PC-9 (cell line): ENCODE measurements around the gene RANBP10. TPM values are rescaled to one million over a fixed set of nuclear protein-coding genes. Genes with fewer than 3 reads are reported as not detected.

Source experiments
- BruUV-seq: library from RNA; stranded (reverse); fragments of 400-500 nt; replicated peaks from 2 replicates; lab custom pipeline; 2021; lab: Mats Ljungman, UMichigan
- CTCF ChIA-PET: fragments of 300-600 bp; sonication (Branson Sonifier 250); formaldehyde crosslinking; loops from one replicate; lab custom pipeline; 2022; ENCODE audit warnings: antibody characterized with exemption; lab: Charles Lee
- POLR2A ChIA-PET: fragments of 300-600 bp; sonication (Branson Sonifier 250); formaldehyde crosslinking; loops from one replicate; lab custom pipeline; 2022; ENCODE audit warnings: antibody characterized with exemption; ENCODE audit not compliant: unreplicated experiment; lab: Charles Lee
- DNase-seq, 2 experiments: peaks; one replicate each; pipeline versions ENCODE4 v3.0.0 to v3.0.0-alpha.2; 2015 to 2022; ENCODE audit warnings: mixed read lengths in 1 of 2
- H2AFZ ChIP-seq: fragments of 200-600 bp; sonication (generic); 2 replicates; pipeline ENCODE4 v1.8.1; 2017; ENCODE audit warnings: antibody characterized with exemption
- H3F3A ChIP-seq: fragments of 200-600 bp; sonication (generic); 2 replicates; pipeline ENCODE4 v1.8.1; 2017; ENCODE audit warnings: antibody characterized with exemption, mild to moderate bottlenecking, low read depth; ENCODE audit not compliant: insufficient read depth
- H3K27ac ChIP-seq: fragments of 200-600 bp; sonication (generic); 2 replicates; pipeline ENCODE4 v1.6.1; 2016; ENCODE audit warnings: mixed run types
- H3K27me3 ChIP-seq: fragments of 200-600 bp; sonication (generic); 2 replicates; pipeline ENCODE4 v1.6.1; 2016; ENCODE audit warnings: low read depth, mixed run types; ENCODE audit not compliant: insufficient read depth
- H3K36me3 ChIP-seq: fragments of 200-600 bp; sonication (generic); 2 replicates; pipeline ENCODE4 v1.6.1; 2016; ENCODE audit warnings: low read depth, mixed run types
- H3K4me1 ChIP-seq: fragments of 200-600 bp; sonication (generic); replicated peaks from 2 replicates; pipeline ENCODE4 v1.6.1; 2016; ENCODE audit warnings: mixed run types; ENCODE audit not compliant: insufficient read depth
- H3K4me2 ChIP-seq: fragments of 200-600 bp; sonication (generic); 2 replicates; pipeline ENCODE4 v1.6.1; 2017; ENCODE audit warnings: mixed run types
- H3K4me3 ChIP-seq: fragments of 200-600 bp; sonication (generic); 2 replicates; pipeline ENCODE4 v1.6.1; 2016; ENCODE audit warnings: mixed run types
- H3K79me2 ChIP-seq: fragments of 200-600 bp; sonication (generic); 2 replicates; pipeline ENCODE4 v1.6.1; 2017; ENCODE audit warnings: low read depth, mixed run types
- H3K9me2 ChIP-seq: fragments of 200-600 bp; sonication (generic); 2 replicates; pipeline ENCODE4 v1.8.1; 2017; ENCODE audit warnings: mild to moderate bottlenecking; ENCODE audit not compliant: insufficient read depth
- H3K9me3 ChIP-seq: fragments of 200-600 bp; sonication (generic); 2 replicates; pipeline ENCODE4 v1.8.1; 2016; ENCODE audit warnings: low read depth; ENCODE audit not compliant: insufficient read depth
- H4K20me1 ChIP-seq: fragments of 200-600 bp; sonication (generic); 2 replicates; pipeline ENCODE4 v1.8.1; 2017; ENCODE audit not compliant: insufficient read depth
- CTCF ChIP-seq: fragments of 200-600 bp; sonication (generic); conservative IDR thresholded peaks from 2 replicates; pipeline ENCODE4 v1.6.1; 2017; ENCODE audit warnings: mixed run types, antibody characterized with exemption, mild to moderate bottlenecking, moderate library complexity
- EZH2 ChIP-seq: fragments of 200-600 bp; sonication (generic); IDR thresholded peaks from 2 replicates; pipeline ENCODE4 v1.8.0; 2017; ENCODE audit warnings: antibody characterized with exemption, low read depth
- intact Hi-C: fragments of 100-400 bp; cut with micrococcal nuclease; formaldehyde crosslinking; loops from one replicate; pipeline ENCODE4 v1.10.0; 2022; ENCODE audit not compliant: unreplicated experiment
- total RNA-seq: library from RNA; stranded (reverse); gene quantifications from 2 replicates; pipeline ENCODE4 v1.2.3, GENCODE V29; 2021

The RANBP10 gene
- total RNA-seq, 1 experiment from 2014 or later = 21.0 TPM

DNA sequence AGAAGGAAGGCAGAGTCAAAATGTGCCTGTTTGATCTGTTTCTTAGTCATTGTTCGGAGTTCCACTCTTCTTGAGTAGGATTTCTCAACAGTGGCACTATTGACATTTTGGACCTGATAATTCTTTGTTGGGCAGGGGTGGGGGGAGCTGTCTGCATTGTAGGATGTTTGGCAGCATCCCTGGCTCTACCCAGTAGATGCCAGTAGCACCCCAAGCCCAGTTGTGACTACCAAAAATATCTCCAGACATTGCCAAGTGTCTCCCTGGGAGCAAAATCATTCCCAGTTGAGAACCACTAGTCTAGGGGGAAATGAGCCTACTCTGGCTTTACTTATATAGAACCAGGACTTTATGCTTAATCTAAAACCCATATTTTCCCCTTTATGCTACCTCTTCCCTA lies 86.1 kb downstream of the RANBP10 start:
- no peak overlapping the region for H2AFZ ChIP-seq
- peak overlapping the region; percentile 71; the same call in 1 of the 2 replicates for H3K4me3 ChIP-seq

GRCh38 chr16:67719778-67720144 lies 86.6 kb downstream of the RANBP10 start:
- H3K79me2 ChIP-seq = peaks cover 42% of the 10 kb centered on the region
- no peak for TF ChIP-seq EZH2
- no peak for TF ChIP-seq CTCF
- H3K9me3 ChIP-seq = no peaks in the 10 kb centered on the region
- H3K27me3 ChIP-seq = no peaks in the 10 kb centered on the region
- H3K27ac ChIP-seq = 0 out of 2 replicates have a peak overlapping the region, but pooled peaks have one; percentile 4
- peaks cover 11% of the 10 kb centered on the region; the same call in 1 of the 2 replicates for H3F3A ChIP-seq
- H3K4me1 ChIP-seq = peaks cover 24% of the 10 kb centered on the region
- DNase-seq = peak in 1 of 2 experiments; percentile 7
- peak overlapping the region; percentile 89 for H2AFZ ChIP-seq
- intact Hi-C loops = loop anchor here (1.0 to 5.0 kb wide), 3 partner anchors 42 to 138 kb away; partner anchors contain the start of genes RANBP10 and TSNAXIP1
- ChIA-PET POLR2A (interaction anchor here (0.5 to 0.6 kb wide), 4 partner anchors 87 to 567 kb away, joined by 3 to 7 read pairs (median 4); partner anchors contain the start of genes RANBP10 and TSNAXIP1), CTCF (interaction anchor here (0.6 to 1.2 kb wide), 3 partner anchors 97 to 199 kb away, joined by 3 to 4 read pairs (median 3); no protein-coding TSS in a partner anchor)
- peak overlapping the region; percentile 71 for H3K4me3 ChIP-seq
- peak overlapping the region; percentile 98 for H3K4me2 ChIP-seq
- H3K36me3 ChIP-seq = no peaks in the 10 kb centered on the region
- peaks cover 6% of the 10 kb centered on the region; the same call in 1 of the 2 replicates for H4K20me1 ChIP-seq
- TSS peak; percentile 96 for BruUV-seq
- H3K9me2 ChIP-seq = no peaks in the 10 kb centered on the region

More for the DNA sequence above, 86.1 kb downstream of the RANBP10 start:
- no peaks in the 10 kb centered on the region for H3K9me3 ChIP-seq
- peaks cover 37% of the 10 kb centered on the region for H3K79me2 ChIP-seq
- intact Hi-C loops = loop anchor here (5.0 kb wide), 1 partner anchor 43 kb away; no protein-coding TSS in a partner anchor
- ChIA-PET CTCF (no interaction called here), POLR2A (interaction anchor here (0.7 kb wide), 1 partner anchor 222 kb away, joined by 4 read pairs; no protein-coding TSS in a partner anchor)
- peaks cover 6% of the 10 kb centered on the region; the same call in 1 of the 2 replicates for H4K20me1 ChIP-seq
- H3K27ac ChIP-seq = no peak overlapping the region
- H3K4me1 ChIP-seq = peaks cover 24% of the 10 kb centered on the region
- no peak for DNase-seq
- peak overlapping the region; percentile 98 for H3K4me2 ChIP-seq
- no peak for TF ChIP-seq EZH2
- no peaks in the 10 kb centered on the region; the same call in 1 of the 2 replicates for H3K36me3 ChIP-seq
- H3K9me2 ChIP-seq = no peaks in the 10 kb centered on the region
- no peaks in the 10 kb centered on the region for H3K27me3 ChIP-seq
- peaks cover 11% of the 10 kb centered on the region; the same call in 1 of the 2 replicates for H3F3A ChIP-seq
- BruUV-seq = no TSS peak

DNA sequence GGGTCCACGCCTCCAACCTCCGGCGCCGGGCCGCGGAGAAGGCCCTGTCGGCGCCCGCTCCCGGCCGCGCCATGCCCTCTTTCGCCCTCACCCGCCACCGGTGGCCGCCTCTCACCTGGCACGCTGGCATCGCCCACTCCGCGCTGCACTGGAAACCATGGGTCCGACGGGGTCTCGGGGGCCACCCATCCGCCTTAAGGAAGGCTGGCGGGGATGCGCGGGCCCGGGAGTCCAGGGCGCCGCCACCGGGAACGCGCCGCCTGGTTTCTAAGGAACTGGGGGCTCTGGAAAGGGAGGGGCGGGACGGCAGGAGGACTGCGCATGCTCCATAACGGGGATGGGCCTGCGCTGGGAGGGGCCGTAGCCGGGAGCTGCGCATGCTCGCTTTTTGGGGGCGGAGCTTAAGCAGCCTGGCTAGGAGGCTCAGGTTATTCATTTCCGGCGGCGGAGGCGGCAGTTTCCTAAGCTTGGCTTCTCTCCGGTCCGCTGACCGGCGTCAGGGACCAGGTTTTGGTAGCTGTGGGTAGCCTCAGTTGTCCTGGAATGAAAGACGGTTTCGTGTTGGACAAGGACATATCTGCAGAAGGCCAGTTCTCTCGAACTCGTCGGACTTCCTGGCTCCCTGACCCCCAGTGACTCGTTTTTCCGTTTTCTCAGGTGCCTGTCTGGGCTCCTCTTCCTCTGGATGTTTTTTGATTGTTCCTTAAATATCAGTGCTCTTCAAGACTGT lies 87.1 kb downstream of the RANBP10 start, which contains the start of gene GFOD2:
TSS of gene GFOD2 (minus strand) at position 269 of the 730 bp plus-strand sequence. CDS start 33,601 bp downstream, outside the sequence.
- Histone ChIP-seq H2AFZ (peak within 1 kb of the TSS; percentile 89), H3K4me2 (peak within 1 kb of the TSS; percentile 98), H3K79me2 (peaks cover 47% of the 10 kb centered on the region), H3F3A (peaks cover 11% of the 10 kb centered on the region; the same call in 1 of the 2 replicates), H3K4me1 (peaks cover 24% of the 10 kb centered on the region), H4K20me1 (peaks cover 6% of the 10 kb centered on the region; the same call in 1 of the 2 replicates), H3K36me3 (no peaks in the 10 kb centered on the region), H3K9me2 (no peaks in the 10 kb centered on the region), H3K27me3 (no peaks in the 10 kb centered on the region), H3K4me3 (peak within 1 kb of the TSS; percentile 71), H3K27ac (0 out of 2 replicates have a peak within 1 kb of the TSS, but pooled peaks have one; percentile 4), H3K9me3 (no peaks in the 10 kb centered on the region)
- ChIA-PET CTCF (interaction anchor here (0.6 to 1.2 kb wide), 3 partner anchors 97 to 198 kb away, joined by 3 to 4 read pairs (median 3); no protein-coding TSS in a partner anchor), POLR2A (interaction anchor here (0.5 to 0.6 kb wide), 5 partner anchors 43 to 568 kb away, joined by 3 to 7 read pairs (median 4); partner anchors contain the start of genes RANBP10 and TSNAXIP1)
- DNase-seq = peak; percentile 77 to 96
- BruUV-seq = no TSS peak
- TF ChIP-seq CTCF (no peak), EZH2 (no peak)
- intact Hi-C loops = loop anchor here (1.0 to 5.0 kb wide), 2 partner anchors 87 to 138 kb away; partner anchors contain the start of genes RANBP10 and TSNAXIP1
